Measurements from ENCODE around the gene PKNOX1. TPM values are rescaled to one million over a fixed set of nuclear protein-coding genes. Genes with fewer than 3 reads are reported as not detected.
"Not testable (repeated sequence)": the region's sequence is repeated elsewhere in the genome, so short reads cannot be mapped to it uniquely, and the experiment has no call there.

PKNOX1 gene
- total RNA-seq, 1 experiment from 2014 or later, result 30.6 TPM

- CTCF ChIA-PET; H3K9me3 ChIP-seq (ENCODE audit: low read depth, low read length, poor library complexity, severe bottlenecking); H3K27ac ChIP-seq (ENCODE audit: low read depth, low read length, poor library complexity, severe bottlenecking); BruUV-seq (replicated peaks); intact Hi-C loops (cut with micrococcal nuclease; ENCODE audit: unreplicated experiment); DNase-seq (ENCODE audit: low spot score); H3K4me1 ChIP-seq (ENCODE audit: insufficient read depth, low read length, poor library complexity, severe bottlenecking); H3K4me3 ChIP-seq (ENCODE audit: low read depth, low read length, poor library complexity, severe bottlenecking); H3K27me3 ChIP-seq (replicated peaks; ENCODE audit: insufficient read depth, low read depth, low read length, poor library complexity); H3K36me3 ChIP-seq (ENCODE audit: insufficient read depth, low read length, poor library complexity, severe bottlenecking); POLR2A ChIA-PET (ENCODE audit: low non-redundant PET): not testable (repeated sequence)
These were observed 71.0 kb downstream of the PKNOX1 start for GRCh38 chr21:43045165-43045875.

GRCh38 chr21:43045876-43046821, 71.8 kb downstream of the PKNOX1 start:
- H3K4me1 ChIP-seq (ENCODE audit: insufficient read depth, low read length, poor library complexity, severe bottlenecking); POLR2A ChIA-PET (ENCODE audit: low non-redundant PET); H3K4me3 ChIP-seq (ENCODE audit: low read depth, low read length, poor library complexity, severe bottlenecking); H3K27me3 ChIP-seq (replicated peaks; ENCODE audit: insufficient read depth, low read depth, low read length, poor library complexity); DNase-seq (ENCODE audit: low spot score); H3K36me3 ChIP-seq (ENCODE audit: insufficient read depth, low read length, poor library complexity, severe bottlenecking); intact Hi-C loops (cut with micrococcal nuclease; ENCODE audit: unreplicated experiment); H3K9me3 ChIP-seq (ENCODE audit: low read depth, low read length, poor library complexity, severe bottlenecking); CTCF ChIA-PET; BruUV-seq (replicated peaks); H3K27ac ChIP-seq (ENCODE audit: low read depth, low read length, poor library complexity, severe bottlenecking): not testable (repeated sequence)

GRCh38 chr21:43053112-43053511, 78.8 kb downstream of the PKNOX1 start:
- H3K27ac ChIP-seq (ENCODE audit: low read depth, low read length, poor library complexity, severe bottlenecking); intact Hi-C loops (cut with micrococcal nuclease; ENCODE audit: unreplicated experiment); POLR2A ChIA-PET (ENCODE audit: low non-redundant PET); H3K27me3 ChIP-seq (replicated peaks; ENCODE audit: insufficient read depth, low read depth, low read length, poor library complexity); H3K9me3 ChIP-seq (ENCODE audit: low read depth, low read length, poor library complexity, severe bottlenecking); H3K4me1 ChIP-seq (ENCODE audit: insufficient read depth, low read length, poor library complexity, severe bottlenecking); DNase-seq (ENCODE audit: low spot score); H3K4me3 ChIP-seq (ENCODE audit: low read depth, low read length, poor library complexity, severe bottlenecking); H3K36me3 ChIP-seq (ENCODE audit: insufficient read depth, low read length, poor library complexity, severe bottlenecking); CTCF ChIA-PET: not testable (repeated sequence)
- BruUV-seq (replicated peaks), result TSS peak; percentile 65

GRCh38 chr21:43062955-43063664, 88.7 kb downstream of the PKNOX1 start:
- CTCF ChIA-PET; H3K9me3 ChIP-seq (ENCODE audit: low read depth, low read length, poor library complexity, severe bottlenecking); DNase-seq (ENCODE audit: low spot score); H3K27ac ChIP-seq (ENCODE audit: low read depth, low read length, poor library complexity, severe bottlenecking); intact Hi-C loops (cut with micrococcal nuclease; ENCODE audit: unreplicated experiment); H3K27me3 ChIP-seq (replicated peaks; ENCODE audit: insufficient read depth, low read depth, low read length, poor library complexity); BruUV-seq (replicated peaks); POLR2A ChIA-PET (ENCODE audit: low non-redundant PET); H3K4me1 ChIP-seq (ENCODE audit: insufficient read depth, low read length, poor library complexity, severe bottlenecking); H3K4me3 ChIP-seq (ENCODE audit: low read depth, low read length, poor library complexity, severe bottlenecking); H3K36me3 ChIP-seq (ENCODE audit: insufficient read depth, low read length, poor library complexity, severe bottlenecking): not testable (repeated sequence)

- H3K27ac ChIP-seq (ENCODE audit: low read depth, low read length, poor library complexity, severe bottlenecking); H3K4me1 ChIP-seq (ENCODE audit: insufficient read depth, low read length, poor library complexity, severe bottlenecking); CTCF ChIA-PET; H3K27me3 ChIP-seq (replicated peaks; ENCODE audit: insufficient read depth, low read depth, low read length, poor library complexity); H3K36me3 ChIP-seq (ENCODE audit: insufficient read depth, low read length, poor library complexity, severe bottlenecking); H3K9me3 ChIP-seq (ENCODE audit: low read depth, low read length, poor library complexity, severe bottlenecking); DNase-seq (ENCODE audit: low spot score); POLR2A ChIA-PET (ENCODE audit: low non-redundant PET); BruUV-seq (replicated peaks); intact Hi-C loops (cut with micrococcal nuclease; ENCODE audit: unreplicated experiment); H3K4me3 ChIP-seq (ENCODE audit: low read depth, low read length, poor library complexity, severe bottlenecking): not testable (repeated sequence)
These were observed 90.0 kb downstream of the PKNOX1 start for GRCh38 chr21:43064265-43064917.

GRCh38 chr21:43065991-43066390, 91.6 kb downstream of the PKNOX1 start:
- H3K27ac ChIP-seq (ENCODE audit: low read depth, low read length, poor library complexity, severe bottlenecking); BruUV-seq (replicated peaks); CTCF ChIA-PET; H3K36me3 ChIP-seq (ENCODE audit: insufficient read depth, low read length, poor library complexity, severe bottlenecking); intact Hi-C loops (cut with micrococcal nuclease; ENCODE audit: unreplicated experiment); POLR2A ChIA-PET (ENCODE audit: low non-redundant PET); H3K27me3 ChIP-seq (replicated peaks; ENCODE audit: insufficient read depth, low read depth, low read length, poor library complexity); DNase-seq (ENCODE audit: low spot score); H3K9me3 ChIP-seq (ENCODE audit: low read depth, low read length, poor library complexity, severe bottlenecking); H3K4me1 ChIP-seq (ENCODE audit: insufficient read depth, low read length, poor library complexity, severe bottlenecking); H3K4me3 ChIP-seq (ENCODE audit: low read depth, low read length, poor library complexity, severe bottlenecking): not testable (repeated sequence)

- H3K4me3 ChIP-seq (ENCODE audit: low read depth, low read length, poor library complexity, severe bottlenecking); H3K4me1 ChIP-seq (ENCODE audit: insufficient read depth, low read length, poor library complexity, severe bottlenecking); BruUV-seq (replicated peaks); H3K27me3 ChIP-seq (replicated peaks; ENCODE audit: insufficient read depth, low read depth, low read length, poor library complexity); H3K27ac ChIP-seq (ENCODE audit: low read depth, low read length, poor library complexity, severe bottlenecking); intact Hi-C loops (cut with micrococcal nuclease; ENCODE audit: unreplicated experiment); DNase-seq (ENCODE audit: low spot score); POLR2A ChIA-PET (ENCODE audit: low non-redundant PET); CTCF ChIA-PET; H3K36me3 ChIP-seq (ENCODE audit: insufficient read depth, low read length, poor library complexity, severe bottlenecking); H3K9me3 ChIP-seq (ENCODE audit: low read depth, low read length, poor library complexity, severe bottlenecking): not testable (repeated sequence)
These were observed 92.3 kb downstream of the PKNOX1 start for GRCh38 chr21:43066690-43067089.

Measured in A673 (cell line).